ENCODE measurements around the gene TCHH.

Gene TCHH, protein sequence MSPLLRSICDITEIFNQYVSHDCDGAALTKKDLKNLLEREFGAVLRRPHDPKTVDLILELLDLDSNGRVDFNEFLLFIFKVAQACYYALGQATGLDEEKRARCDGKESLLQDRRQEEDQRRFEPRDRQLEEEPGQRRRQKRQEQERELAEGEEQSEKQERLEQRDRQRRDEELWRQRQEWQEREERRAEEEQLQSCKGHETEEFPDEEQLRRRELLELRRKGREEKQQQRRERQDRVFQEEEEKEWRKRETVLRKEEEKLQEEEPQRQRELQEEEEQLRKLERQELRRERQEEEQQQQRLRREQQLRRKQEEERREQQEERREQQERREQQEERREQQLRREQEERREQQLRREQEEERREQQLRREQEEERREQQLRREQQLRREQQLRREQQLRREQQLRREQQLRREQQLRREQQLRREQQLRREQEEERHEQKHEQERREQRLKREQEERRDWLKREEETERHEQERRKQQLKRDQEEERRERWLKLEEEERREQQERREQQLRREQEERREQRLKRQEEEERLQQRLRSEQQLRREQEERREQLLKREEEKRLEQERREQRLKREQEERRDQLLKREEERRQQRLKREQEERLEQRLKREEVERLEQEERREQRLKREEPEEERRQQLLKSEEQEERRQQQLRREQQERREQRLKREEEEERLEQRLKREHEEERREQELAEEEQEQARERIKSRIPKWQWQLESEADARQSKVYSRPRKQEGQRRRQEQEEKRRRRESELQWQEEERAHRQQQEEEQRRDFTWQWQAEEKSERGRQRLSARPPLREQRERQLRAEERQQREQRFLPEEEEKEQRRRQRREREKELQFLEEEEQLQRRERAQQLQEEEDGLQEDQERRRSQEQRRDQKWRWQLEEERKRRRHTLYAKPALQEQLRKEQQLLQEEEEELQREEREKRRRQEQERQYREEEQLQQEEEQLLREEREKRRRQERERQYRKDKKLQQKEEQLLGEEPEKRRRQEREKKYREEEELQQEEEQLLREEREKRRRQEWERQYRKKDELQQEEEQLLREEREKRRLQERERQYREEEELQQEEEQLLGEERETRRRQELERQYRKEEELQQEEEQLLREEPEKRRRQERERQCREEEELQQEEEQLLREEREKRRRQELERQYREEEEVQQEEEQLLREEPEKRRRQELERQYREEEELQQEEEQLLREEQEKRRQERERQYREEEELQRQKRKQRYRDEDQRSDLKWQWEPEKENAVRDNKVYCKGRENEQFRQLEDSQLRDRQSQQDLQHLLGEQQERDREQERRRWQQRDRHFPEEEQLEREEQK (N-terminal part only)

DNA sequence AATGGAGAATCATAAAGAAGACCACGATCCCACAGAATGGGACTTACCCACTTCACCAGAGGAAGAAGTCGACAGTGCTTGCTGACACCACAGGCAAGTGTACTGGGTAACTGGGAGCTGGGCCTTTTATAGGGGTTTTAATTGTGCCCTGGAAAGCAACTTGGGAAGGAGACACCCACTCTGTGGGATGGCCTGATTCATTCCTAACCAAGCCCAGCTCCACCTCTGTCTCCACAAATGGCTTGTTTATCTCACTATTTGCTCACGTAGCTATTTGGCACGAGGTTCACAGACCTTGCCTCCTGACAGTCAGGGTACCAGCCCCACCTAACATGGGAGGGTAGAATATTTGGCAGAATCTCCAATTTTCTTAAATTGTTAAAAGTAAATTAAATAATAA lies at the start of gene TCHH:
TSS of gene TCHH (minus strand) at position 101 of the 400 bp plus-strand sequence. CDS start 1,364 bp downstream, outside the sequence.
- H3K27ac ChIP-seq = no peak within 1 kb of the TSS
- TF ChIP-seq, protein P1, sequence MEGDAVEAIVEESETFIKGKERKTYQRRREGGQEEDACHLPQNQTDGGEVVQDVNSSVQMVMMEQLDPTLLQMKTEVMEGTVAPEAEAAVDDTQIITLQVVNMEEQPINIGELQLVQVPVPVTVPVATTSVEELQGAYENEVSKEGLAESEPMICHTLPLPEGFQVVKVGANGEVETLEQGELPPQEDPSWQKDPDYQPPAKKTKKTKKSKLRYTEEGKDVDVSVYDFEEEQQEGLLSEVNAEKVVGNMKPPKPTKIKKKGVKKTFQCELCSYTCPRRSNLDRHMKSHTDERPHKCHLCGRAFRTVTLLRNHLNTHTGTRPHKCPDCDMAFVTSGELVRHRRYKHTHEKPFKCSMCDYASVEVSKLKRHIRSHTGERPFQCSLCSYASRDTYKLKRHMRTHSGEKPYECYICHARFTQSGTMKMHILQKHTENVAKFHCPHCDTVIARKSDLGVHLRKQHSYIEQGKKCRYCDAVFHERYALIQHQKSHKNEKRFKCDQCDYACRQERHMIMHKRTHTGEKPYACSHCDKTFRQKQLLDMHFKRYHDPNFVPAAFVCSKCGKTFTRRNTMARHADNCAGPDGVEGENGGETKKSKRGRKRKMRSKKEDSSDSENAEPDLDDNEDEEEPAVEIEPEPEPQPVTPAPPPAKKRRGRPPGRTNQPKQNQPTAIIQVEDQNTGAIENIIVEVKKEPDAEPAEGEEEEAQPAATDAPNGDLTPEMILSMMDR (conservative IDR thresholded peaks at IDR 0.05) = no peak

DNA sequence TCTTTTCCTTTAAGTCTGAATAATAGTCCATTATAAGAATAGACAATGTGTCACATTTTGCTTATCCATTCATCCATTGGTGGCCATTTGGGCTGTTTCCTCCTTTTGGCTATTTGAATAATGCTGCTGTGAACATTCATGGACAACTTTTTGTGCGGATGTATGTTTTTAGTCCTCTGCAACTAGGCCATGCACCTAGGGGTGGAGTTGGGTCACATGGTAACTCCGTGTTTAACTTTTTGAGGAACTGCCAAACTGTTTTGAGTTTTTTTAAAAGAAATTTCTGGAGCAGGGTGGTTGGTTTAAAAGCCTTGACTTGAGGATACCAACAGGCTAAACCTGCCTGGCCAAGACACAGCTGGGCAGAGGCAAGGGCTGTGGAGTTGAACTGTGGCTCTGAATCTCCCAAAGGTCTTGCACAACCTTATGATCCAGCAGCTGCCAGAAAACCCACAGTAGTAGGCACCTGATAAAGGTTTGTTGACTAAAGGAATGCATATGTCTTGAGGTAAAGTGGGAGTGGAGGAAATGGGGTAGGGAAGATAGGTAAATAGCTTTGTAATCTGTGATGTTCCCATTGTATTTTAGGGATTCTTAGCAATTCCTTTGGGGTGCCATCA lies 49.4 kb upstream of the TCHH start:
- TF ChIP-seq, protein P1 (conservative IDR thresholded peaks at IDR 0.05) = no peak
- no peak overlapping the region for H3K27ac ChIP-seq

DNA sequence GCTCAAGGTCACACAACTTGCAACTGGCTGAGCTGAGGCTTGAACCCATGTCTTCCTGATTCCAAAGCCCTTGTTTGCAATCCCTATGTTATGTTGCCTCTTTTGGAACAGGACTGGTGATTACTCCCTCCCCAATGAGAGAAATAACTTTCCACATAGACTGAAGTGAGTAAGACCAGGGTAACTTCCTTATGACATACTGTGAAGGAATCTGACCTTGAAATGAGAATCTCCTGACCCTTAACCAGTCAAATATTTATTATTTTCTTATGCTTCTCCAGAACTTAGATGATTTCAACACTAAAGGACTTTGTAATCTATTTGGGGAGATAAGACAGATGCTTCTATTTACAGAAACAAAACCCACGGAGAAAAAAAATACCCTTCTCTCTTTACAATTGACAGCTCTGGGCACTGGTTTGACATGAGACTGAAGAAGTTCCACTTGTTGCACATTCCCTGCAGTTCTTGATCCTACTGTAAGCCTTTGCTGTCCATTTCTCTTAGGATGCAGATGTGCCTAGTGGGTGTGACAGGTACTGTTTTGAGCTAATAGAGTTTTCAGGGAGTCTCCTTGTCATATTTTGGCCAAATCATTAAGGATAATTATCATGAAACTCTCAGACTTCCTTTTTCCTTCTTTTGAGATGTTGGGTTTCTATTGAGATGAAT lies 47.7 kb upstream of the TCHH start:
- no peak overlapping the region for H3K27ac ChIP-seq
- TF ChIP-seq, protein P1 (conservative IDR thresholded peaks at IDR 0.05) = no peak

DNA sequence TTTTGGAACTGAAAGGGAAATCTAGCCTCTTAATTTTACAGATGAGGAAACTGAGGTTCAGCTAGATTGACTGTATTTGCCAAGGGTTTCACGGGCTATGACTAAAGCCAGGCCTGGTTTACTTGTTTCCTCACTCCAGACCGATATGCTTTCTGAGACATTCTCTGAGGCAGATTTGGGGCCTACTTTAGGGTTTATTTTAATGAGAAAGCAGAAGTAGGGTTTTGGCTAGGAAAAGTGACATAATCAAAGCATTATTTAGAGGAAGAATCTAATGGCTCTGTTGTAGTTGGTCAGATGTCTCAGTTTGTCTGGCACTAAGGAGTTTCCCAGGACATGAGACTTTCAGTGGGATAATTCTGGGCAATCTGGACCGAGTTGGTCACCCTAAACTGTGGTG lies 45.3 kb upstream of the TCHH start:
- TF ChIP-seq, protein P1 (conservative IDR thresholded peaks at IDR 0.05) = no peak
- H3K27ac ChIP-seq = no peak overlapping the region

DNA sequence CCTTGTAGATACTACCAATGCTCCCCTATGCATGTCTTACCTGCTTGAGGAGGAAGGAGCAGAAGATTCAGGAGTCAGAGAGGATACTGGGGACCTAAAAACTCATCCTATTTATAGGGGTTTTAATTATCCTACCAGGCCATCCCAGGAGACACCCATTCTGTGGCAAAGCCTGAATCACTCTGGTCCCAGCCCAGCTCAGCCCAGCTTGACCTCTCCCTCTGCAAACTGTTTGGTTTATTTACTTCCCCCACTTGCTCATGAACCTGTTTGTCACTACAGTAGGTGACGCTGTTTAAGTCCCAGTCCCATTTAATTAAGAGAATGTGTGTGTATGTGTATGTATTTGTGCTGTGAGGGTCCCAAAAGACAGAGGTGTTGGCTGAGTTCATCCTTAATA lies 43.9 kb upstream of the TCHH start, which contains the start of gene RPTN:
TSS of gene RPTN (minus strand) at position 85 of the 400 bp plus-strand sequence. CDS start 1,339 bp downstream, outside the sequence.
- H3K27ac ChIP-seq = no peak within 1 kb of the TSS
- TF ChIP-seq, protein P1 (conservative IDR thresholded peaks at IDR 0.05) = no peak

DNA sequence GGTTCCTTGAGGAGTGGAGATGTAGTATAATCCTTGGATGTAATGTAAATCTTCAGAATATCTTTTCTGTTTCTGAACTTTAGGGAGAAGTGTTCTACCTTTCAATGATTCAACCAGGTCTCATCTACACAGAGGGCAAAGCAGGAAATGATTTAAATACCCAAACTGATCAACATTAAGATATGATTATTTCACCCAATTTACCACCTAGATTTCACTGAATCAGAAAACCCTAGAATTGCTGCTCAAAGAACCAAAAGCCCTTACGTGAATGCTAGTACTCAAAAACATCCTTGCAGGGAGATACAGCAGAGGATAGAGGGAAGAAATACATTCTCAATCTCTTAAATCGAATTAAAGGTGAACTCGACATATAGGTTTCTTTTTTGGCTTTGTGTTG lies 38.8 kb upstream of the TCHH start:
- no peak overlapping the region for H3K27ac ChIP-seq
- TF ChIP-seq, protein P1 (conservative IDR thresholded peaks at IDR 0.05) = no peak

All from VCaP (cell line).